HEK293T (cell line): ENCODE results near the gene CCDC38.

Experiments used
- CTCF ChIA-PET: fragments of 350-600 bp; formaldehyde crosslinking; extraction: SDS; loops from one replicate; lab custom pipeline; 2021; ENCODE audit warnings: antibody characterized with exemption, inconsistent platforms; lab: Yijun Ruan, JAX
- POLR2A ChIA-PET: fragments of 350-600 bp; formaldehyde crosslinking; extraction: SDS; loops from one replicate; lab custom pipeline; 2020; ENCODE audit warnings: antibody characterized with exemption, inconsistent platforms; lab: Yijun Ruan, JAX
- DNase-seq: peaks from one replicate; pipeline ENCODE4 v3.0.0; 2012; ENCODE audit warnings: mixed read lengths; ENCODE audit errors: extremely low spot score
- ARNT ChIP-seq: fragments of 450-650 bp; IDR thresholded peaks from 2 replicates; pipeline ENCODE4 v1.6.1; 2017; ENCODE audit warnings: mild to moderate bottlenecking
- BHLHE40 ChIP-seq: fragments of 450-650 bp; IDR thresholded peaks from 2 replicates; pipeline ENCODE4 v1.6.1; 2016; ENCODE audit warnings: mild to moderate bottlenecking, moderate library complexity, borderline replicate concordance
- CTBP1 ChIP-seq: fragments of 450-650 bp; IDR thresholded peaks from 2 replicates; pipeline ENCODE4 v1.6.1; 2016; ENCODE audit warnings: borderline replicate concordance
- ELF4 ChIP-seq: fragments of 450-650 bp; IDR thresholded peaks from 2 replicates; pipeline ENCODE4 v1.6.1; 2017; ENCODE audit warnings: antibody characterized with exemption
- FOXA1 ChIP-seq: fragments of 450-650 bp; IDR thresholded peaks from 2 replicates; pipeline ENCODE4 v1.6.1; 2016; ENCODE audit warnings: mild to moderate bottlenecking
- FOXK2 ChIP-seq: fragments of 450-650 bp; IDR thresholded peaks from 2 replicates; pipeline ENCODE4 v1.6.1; 2016; ENCODE audit warnings: mild to moderate bottlenecking
- FOXM1 ChIP-seq: fragments of 450-650 bp; IDR thresholded peaks from 2 replicates; pipeline ENCODE4 v1.6.1; 2017; ENCODE audit warnings: mild to moderate bottlenecking, borderline replicate concordance
- HDGF ChIP-seq: fragments of 450-650 bp; IDR thresholded peaks from 2 replicates; pipeline ENCODE4 v1.6.1; 2017; ENCODE audit warnings: antibody characterized with exemption, borderline replicate concordance
- L3MBTL2 ChIP-seq: fragments of 450-650 bp; conservative IDR thresholded peaks from 2 replicates; pipeline ENCODE4 v1.6.1; 2016; ENCODE audit warnings: mild to moderate bottlenecking
- LEF1 ChIP-seq: fragments of 450-650 bp; IDR thresholded peaks from 2 replicates; pipeline ENCODE4 v1.6.1; 2017; ENCODE audit warnings: mild to moderate bottlenecking, borderline replicate concordance
- NFRKB ChIP-seq: fragments of 450-650 bp; IDR thresholded peaks from 2 replicates; pipeline ENCODE4 v1.6.1; 2016; ENCODE audit warnings: mild to moderate bottlenecking, moderate library complexity
- SP1 ChIP-seq: fragments of 450-650 bp; IDR thresholded peaks from 2 replicates; pipeline ENCODE4 v1.6.1; 2017
- SUZ12 ChIP-seq: fragments of 450-650 bp; IDR thresholded peaks from 2 replicates; pipeline ENCODE4 v1.6.1; 2016; ENCODE audit warnings: mild to moderate bottlenecking
- TARDBP ChIP-seq: fragments of 450-650 bp; IDR thresholded peaks from 2 replicates; pipeline ENCODE4 v1.6.1; 2016
- ZNF384 ChIP-seq: fragments of 450-650 bp; IDR thresholded peaks from 2 replicates; pipeline ENCODE4 v1.6.1; 2016
- TF ChIP-seq, protein P1 (sequence below): fragments of 450-650 bp; IDR thresholded peaks from 2 replicates; pipeline ENCODE4 v1.6.1; 2016

The CCDC38 gene

GRCh38 chr12:95966287-95966870 lies 24.0 kb upstream of the CCDC38 start:
- DNase-seq: no peak
- POLR2A ChIA-PET: no interaction called here

GRCh38 chr12:95963096-95963495 lies 20.7 kb upstream of the CCDC38 start:
- CTCF ChIA-PET: no interaction called here
- DNase-seq: no peak
- no peak for TF ChIP-seq NFRKB
- TF ChIP-seq, protein P1, sequence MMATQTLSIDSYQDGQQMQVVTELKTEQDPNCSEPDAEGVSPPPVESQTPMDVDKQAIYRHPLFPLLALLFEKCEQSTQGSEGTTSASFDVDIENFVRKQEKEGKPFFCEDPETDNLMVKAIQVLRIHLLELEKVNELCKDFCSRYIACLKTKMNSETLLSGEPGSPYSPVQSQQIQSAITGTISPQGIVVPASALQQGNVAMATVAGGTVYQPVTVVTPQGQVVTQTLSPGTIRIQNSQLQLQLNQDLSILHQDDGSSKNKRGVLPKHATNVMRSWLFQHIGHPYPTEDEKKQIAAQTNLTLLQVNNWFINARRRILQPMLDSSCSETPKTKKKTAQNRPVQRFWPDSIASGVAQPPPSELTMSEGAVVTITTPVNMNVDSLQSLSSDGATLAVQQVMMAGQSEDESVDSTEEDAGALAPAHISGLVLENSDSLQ: no peak
- no peak for TF ChIP-seq FOXM1
- POLR2A ChIA-PET: no interaction called here

More at GRCh38 chr12:95966287-95966870, 24.0 kb upstream of the CCDC38 start:
- no peak for TF ChIP-seq HDGF
- no peak for TF ChIP-seq FOXM1
- TF ChIP-seq SP1: no peak
- TF ChIP-seq ZNF384: no peak
- TF ChIP-seq ELF4: no peak
- no peak for TF ChIP-seq L3MBTL2
- TF ChIP-seq NFRKB: no peak
- TF ChIP-seq SUZ12: no peak
- no peak for TF ChIP-seq ARNT
- TF ChIP-seq, protein P1: no peak
- TF ChIP-seq CTBP1: no peak
- TF ChIP-seq LEF1: no peak
- TF ChIP-seq TARDBP: no peak
- no peak for TF ChIP-seq FOXA1
- TF ChIP-seq FOXK2: no peak
- no peak for TF ChIP-seq BHLHE40
- CTCF ChIA-PET: no interaction called here

DNA sequence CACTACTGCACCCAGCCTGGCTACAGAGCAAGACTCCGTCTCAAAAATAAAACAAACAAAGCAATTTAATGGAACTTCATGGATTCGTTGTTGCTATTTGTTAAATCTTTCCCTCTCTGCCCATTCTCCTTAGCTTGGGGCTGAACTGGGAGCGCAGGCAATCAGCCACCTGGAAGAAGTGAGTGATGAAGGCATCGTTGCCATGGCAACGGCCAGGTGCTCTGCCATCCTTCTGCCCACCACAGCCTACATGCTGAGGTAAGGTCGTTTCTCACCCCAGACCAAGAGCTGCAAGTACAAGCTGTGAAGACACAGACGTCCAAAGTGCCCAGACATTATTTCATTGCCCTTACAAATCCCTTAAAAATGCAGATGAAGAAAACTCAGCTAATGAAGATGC lies 19.8 kb upstream of the CCDC38 start:
- ChIA-PET CTCF (interaction anchor here (1.1 kb wide), 1 partner anchor 44 kb away, joined by 3 read pairs; no protein-coding TSS in a partner anchor), POLR2A (no interaction called here)
- DNase-seq: no peak
- TF ChIP-seq SP1: no peak
- no peak for TF ChIP-seq HDGF
- no peak for TF ChIP-seq L3MBTL2
- no peak for TF ChIP-seq BHLHE40
- no peak for TF ChIP-seq ELF4
- no peak for TF ChIP-seq LEF1
- no peak for TF ChIP-seq ZNF384

GRCh38 chr12:95960241-95960640 lies 17.8 kb upstream of the CCDC38 start:
- DNase-seq: no peak
- ChIA-PET CTCF (interaction anchor here (0.5 kb wide), 1 partner anchor 349 kb away, joined by 3 read pairs; no protein-coding TSS in a partner anchor), POLR2A (no interaction called here)
- TF ChIP-seq ZNF384: no peak
- no peak for TF ChIP-seq CTBP1
- no peak for TF ChIP-seq L3MBTL2
- TF ChIP-seq, protein P1: no peak
- TF ChIP-seq ELF4: no peak
- TF ChIP-seq BHLHE40: no peak
- TF ChIP-seq SUZ12: no peak
- TF ChIP-seq LEF1: no peak
- no peak for TF ChIP-seq NFRKB

DNA sequence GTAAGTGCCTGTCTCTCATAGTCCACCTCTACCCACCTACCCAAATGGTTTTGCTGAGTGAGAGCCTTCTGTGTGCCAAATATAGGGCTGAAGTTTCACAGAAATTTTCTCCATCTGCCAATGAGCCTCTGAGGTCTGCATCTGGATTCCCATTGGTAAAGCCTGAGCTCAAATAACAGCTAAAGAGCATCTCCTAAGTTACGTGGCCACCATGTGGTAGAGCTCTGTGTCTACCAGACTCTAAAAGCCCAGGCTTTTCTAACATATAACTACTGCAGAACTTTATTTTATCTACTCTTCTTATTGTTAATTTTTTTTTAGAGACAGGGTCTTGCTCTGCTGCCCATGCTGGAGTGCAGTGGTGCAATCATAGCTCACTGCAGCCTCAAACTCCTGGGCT lies 16.7 kb upstream of the CCDC38 start:
- CTCF ChIA-PET: interaction anchor here (1.1 to 2.1 kb wide), 2 partner anchors 40 to 42 kb away, joined by 5 to 9 read pairs; no protein-coding TSS in a partner anchor
- DNase-seq: peak; percentile 30
- TF ChIP-seq NFRKB: no peak
- no peak for TF ChIP-seq HDGF
- no peak for TF ChIP-seq SP1
- TF ChIP-seq FOXM1: no peak
- no peak for TF ChIP-seq CTBP1
- TF ChIP-seq SUZ12: no peak
- TF ChIP-seq L3MBTL2: no peak
- no peak for TF ChIP-seq FOXA1
- TF ChIP-seq BHLHE40: no peak
- TF ChIP-seq FOXK2: no peak
- no peak for TF ChIP-seq ZNF384
- no peak for TF ChIP-seq LEF1
- no peak for TF ChIP-seq ELF4
- TF ChIP-seq, protein P1: no peak
- no peak for TF ChIP-seq ARNT
- TF ChIP-seq TARDBP: no peak
- POLR2A ChIA-PET: interaction anchor here (1.6 kb wide), 1 partner anchor 16 kb away, joined by 6 read pairs; the partner anchor contains the start of genes AMDHD1 and CCDC38
